HG02610 (cell line): Measurements from ENCODE around the gene SMC5.
"Not testable (repeated sequence)": the region's sequence is repeated elsewhere in the genome, so short reads cannot be mapped to it uniquely, and the experiment has no call there.

Experiments
- ATAC-seq: cut with Tn5 transposase; IDR thresholded peaks from one replicate; pipeline ENCODE4 v1.9.1; 2021; ENCODE audit warnings: mild to moderate bottlenecking, moderate library complexity; ENCODE audit not compliant: unreplicated experiment

Gene SMC5

GRCh38 chr9:70258692-70259511 is at the start of gene SMC5:
Gene SMC5 (plus strand): TSS chr9:70258978. CDS start chr9:70259079, 101 bp downstream.
- ATAC-seq: peak; percentile 78

GRCh38 chr9:70217029-70217428 is 41.7 kb upstream of the SMC5 start:
- no peak for ATAC-seq

- no peak for ATAC-seq
Observed at GRCh38 chr9:70218767-70219166, 40.0 kb upstream of the SMC5 start.

- no peak for ATAC-seq
Observed at GRCh38 chr9:70220216-70220615, 38.6 kb upstream of the SMC5 start.

GRCh38 chr9:70222354-70222753 is 36.4 kb upstream of the SMC5 start:
- no peak for ATAC-seq

- ATAC-seq: no peak
Observed at GRCh38 chr9:70228118-70228517, 30.7 kb upstream of the SMC5 start.

GRCh38 chr9:70228611-70229010 is 30.2 kb upstream of the SMC5 start:
- ATAC-seq: no peak

GRCh38 chr9:70229026-70229425 is 29.8 kb upstream of the SMC5 start:
- ATAC-seq: no peak

GRCh38 chr9:70229579-70229978 is 29.2 kb upstream of the SMC5 start:
- ATAC-seq: no peak

GRCh38 chr9:70232476-70232875 is 26.3 kb upstream of the SMC5 start:
- no peak for ATAC-seq

- ATAC-seq: not testable (repeated sequence)
Observed at GRCh38 chr9:70234208-70234607, 24.6 kb upstream of the SMC5 start.

GRCh38 chr9:70245952-70246351 is 12.8 kb upstream of the SMC5 start:
- not testable (repeated sequence) for ATAC-seq

- no peak for ATAC-seq
Observed at GRCh38 chr9:70250221-70250620, 8.6 kb upstream of the SMC5 start.

- ATAC-seq: no peak
Observed at GRCh38 chr9:70255486-70255885, 3.3 kb upstream of the SMC5 start.

- no peak for ATAC-seq
Observed at GRCh38 chr9:70256123-70256551, 2.6 kb upstream of the SMC5 start.

GRCh38 chr9:70257502-70257901 is 1.3 kb upstream of the SMC5 start:
- no peak for ATAC-seq

- ATAC-seq: peak; percentile 44
Observed at GRCh38 chr9:70257991-70258691, 637 bp upstream of the SMC5 start.

GRCh38 chr9:70259512-70259802 is 679 bp downstream of the SMC5 start:
- ATAC-seq: no peak

- no peak for ATAC-seq
Observed at GRCh38 chr9:70260007-70260443, 1.2 kb downstream of the SMC5 start.

- ATAC-seq: no peak
Observed at GRCh38 chr9:70260606-70261005, 1.8 kb downstream of the SMC5 start.

- ATAC-seq: no peak
Observed at GRCh38 chr9:70261131-70261870, 2.5 kb downstream of the SMC5 start.

- ATAC-seq: no peak
Observed at GRCh38 chr9:70262366-70262765, 3.6 kb downstream of the SMC5 start.
